ENCODE results near the gene MED16.

- TF ChIP-seq CTCF (IDR thresholded peaks at IDR 0.05; ENCODE audit: low read depth, low read length) (no peak), POLR2A (IDR thresholded peaks at IDR 0.05; ENCODE audit: extremely low read depth, insufficient read length) (no peak)
- TF ChIP-seq, protein P1, sequence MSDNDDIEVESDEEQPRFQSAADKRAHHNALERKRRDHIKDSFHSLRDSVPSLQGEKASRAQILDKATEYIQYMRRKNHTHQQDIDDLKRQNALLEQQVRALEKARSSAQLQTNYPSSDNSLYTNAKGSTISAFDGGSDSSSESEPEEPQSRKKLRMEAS (IDR thresholded peaks at IDR 0.05; ENCODE audit: low read depth, low read length), result no peak
Measured at GRCh38 chr19:907183-907853, 14.3 kb upstream of the MED16 start.

Measured in NB4 (cell line).